HL-60 (cell line): ENCODE measurements around the gene TMC3.

Experiments used
- DNase-seq, 2 experiments: peaks; one replicate each; pipeline ENCODE4 v3.0.0-alpha.2; 2010 to 2020; ENCODE audit warnings: low read depth in 1 of 2, low spot score in 1 of 2
- H3K27ac ChIP-seq: fragments of 250-450 bp; sonication (Bioruptor Pico); replicated peaks from 2 replicates; pipeline ENCODE4 v1.5.1; 2020; ENCODE audit warnings: mild to moderate bottlenecking, moderate library complexity
- H3K27me3 ChIP-seq: fragments of 250-450 bp; sonication (Bioruptor Pico); 2 replicates; pipeline ENCODE4 v1.5.1; 2021; ENCODE audit warnings: mild to moderate bottlenecking, moderate library complexity; ENCODE audit not compliant: insufficient read depth, poor library complexity, severe bottlenecking
- H3K4me3 ChIP-seq: replicated peaks from 2 replicates; pipeline ENCODE4 v1.5.1; 2011; ENCODE audit warnings: mild to moderate bottlenecking, control low read depth, low read length; ENCODE audit not compliant: insufficient read depth
- CTCF ChIP-seq: IDR thresholded peaks from one replicate; pipeline ENCODE4 v1.5.1; 2011; ENCODE audit warnings: low read length, control low read depth, inconsistent platforms; ENCODE audit not compliant: insufficient read depth
- GABPA ChIP-seq: IDR thresholded peaks from 2 replicates; pipeline ENCODE4 v1.6.1; 2012; ENCODE audit warnings: low read depth
- POLR2AphosphoS5 ChIP-seq: IDR thresholded peaks from 2 replicates; pipeline ENCODE4 v1.6.1; 2012; ENCODE audit warnings: low read depth
- REST ChIP-seq: IDR thresholded peaks from 2 replicates; pipeline ENCODE4 v1.6.1; 2012; ENCODE audit warnings: low read depth; ENCODE audit not compliant: insufficient replicate concordance
- SPI1 ChIP-seq: IDR thresholded peaks from 2 replicates; pipeline ENCODE4 v1.6.1; 2012; ENCODE audit warnings: low read depth, mild to moderate bottlenecking, borderline replicate concordance

TMC3 gene

GRCh38 chr15:81281766-81282605 lies 92.0 kb downstream of the TMC3 start:
- no peaks in the 10 kb centered on the region for H3K27me3 ChIP-seq
- no peak overlapping the region for H3K4me3 ChIP-seq
- DNase-seq = no peak
- TF ChIP-seq POLR2AphosphoS5 = no peak
- H3K27ac ChIP-seq = no peak overlapping the region

- H3K27me3 ChIP-seq = no peaks in the 10 kb centered on the region
- DNase-seq = no peak
- H3K4me3 ChIP-seq = no peak overlapping the region
- TF ChIP-seq CTCF (no peak), REST (no peak), SPI1 (no peak), GABPA (no peak), POLR2AphosphoS5 (no peak)
- H3K27ac ChIP-seq = no peak overlapping the region
Observed at GRCh38 chr15:81281456-81281735, 92.6 kb downstream of the TMC3 start.
